Activated T-helper 2 cell treated with anti-CD3 and anti-CD28 coated beads, Interferon-gamma antibody, Interleukin-2, Interleukin-4, amounts not matched to agents 10 μg/mL and 5 μg/mL and 100 μg/mL, durations not matched to agents 14 hours and 24 hours and 36 hours (primary cell): Measurements from ENCODE around the gene ARHGEF10L. TPM values are rescaled to one million over a fixed set of nuclear protein-coding genes. Genes with fewer than 3 reads are reported as not detected.

ENCODE experiments used
- DNase-seq: peaks from one replicate; pipeline ENCODE4 v3.0.0; 2021; ENCODE audit warnings: low spot score
- H3K27ac Mint-ChIP-seq: one replicate; pipeline ENCODE4 v1.8.0; 2021; ENCODE audit warnings: mixed read lengths
- H3K27me3 Mint-ChIP-seq: one replicate; pipeline ENCODE4 v1.8.0; 2021; ENCODE audit warnings: low read depth, mixed read lengths
- H3K36me3 Mint-ChIP-seq: one replicate; pipeline ENCODE4 v1.8.0; 2021; ENCODE audit warnings: low read depth, mixed read lengths
- H3K4me1 Mint-ChIP-seq: one replicate; pipeline ENCODE4 v1.8.0; 2021; ENCODE audit warnings: low read depth, mixed read lengths
- H3K4me3 Mint-ChIP-seq: one replicate; pipeline ENCODE4 v1.8.0; 2021; ENCODE audit warnings: low read depth, mild to moderate bottlenecking, moderate library complexity, mixed read lengths
- H3K9me3 Mint-ChIP-seq: one replicate; pipeline ENCODE4 v1.8.0; 2021; ENCODE audit warnings: mixed read lengths
- intact Hi-C: fragments of 100-400 bp; cut with micrococcal nuclease; formaldehyde crosslinking; loops from one replicate; pipeline ENCODE4 v1.15.1; 2023
- total RNA-seq: library from RNA; stranded (reverse); gene quantifications from 2 replicates; pipeline ENCODE4 v1.2.3, GENCODE V29; 2022

Gene ARHGEF10L
- total RNA-seq, 1 donor from 2014 or later, result 0.05 TPM

GRCh38 chr1:17513131-17513530, 26.4 kb upstream of the ARHGEF10L start:
- no peak overlapping the region for H3K27ac Mint-ChIP-seq
- no peaks in the 10 kb centered on the region for H3K4me1 Mint-ChIP-seq
- no peaks in the 10 kb centered on the region for H3K9me3 Mint-ChIP-seq
- H3K4me3 Mint-ChIP-seq, result no peak overlapping the region
- peaks cover 4% of the 10 kb centered on the region for H3K27me3 Mint-ChIP-seq
- no peak for DNase-seq
- intact Hi-C loops, result no loop called here
- no peaks in the 10 kb centered on the region for H3K36me3 Mint-ChIP-seq

- intact Hi-C loops, result no loop called here
- Mint-ChIP-seq H3K9me3 (no peaks in the 10 kb centered on the region), H3K27ac (no peak overlapping the region), H3K4me1 (no peaks in the 10 kb centered on the region), H3K27me3 (peaks cover 4% of the 10 kb centered on the region), H3K36me3 (no peaks in the 10 kb centered on the region), H3K4me3 (no peak overlapping the region)
- no peak for DNase-seq
Observed at GRCh38 chr1:17514776-17515175, 24.7 kb upstream of the ARHGEF10L start.

GRCh38 chr1:17515902-17516301, 23.6 kb upstream of the ARHGEF10L start:
- H3K27ac Mint-ChIP-seq, result no peak overlapping the region

GRCh38 chr1:17516303-17517214, 22.9 kb upstream of the ARHGEF10L start:
- DNase-seq, result no peak
- no peak overlapping the region for H3K27ac Mint-ChIP-seq
- no peaks in the 10 kb centered on the region for H3K4me1 Mint-ChIP-seq
- intact Hi-C loops, result no loop called here
- no peaks in the 10 kb centered on the region for H3K9me3 Mint-ChIP-seq
- H3K36me3 Mint-ChIP-seq, result no peaks in the 10 kb centered on the region
- no peak overlapping the region for H3K4me3 Mint-ChIP-seq
- peaks cover 4% of the 10 kb centered on the region for H3K27me3 Mint-ChIP-seq

More at GRCh38 chr1:17515902-17516301, 23.6 kb upstream of the ARHGEF10L start:
- no peaks in the 10 kb centered on the region for H3K36me3 Mint-ChIP-seq
- DNase-seq, result no peak
- no peak overlapping the region for H3K4me3 Mint-ChIP-seq
- intact Hi-C loops, result no loop called here
- H3K9me3 Mint-ChIP-seq, result no peaks in the 10 kb centered on the region
- H3K4me1 Mint-ChIP-seq, result no peaks in the 10 kb centered on the region
- H3K27me3 Mint-ChIP-seq, result peaks cover 4% of the 10 kb centered on the region

- DNase-seq, result no peak
- H3K9me3 Mint-ChIP-seq, result no peaks in the 10 kb centered on the region
- no peaks in the 10 kb centered on the region for H3K36me3 Mint-ChIP-seq
- H3K27me3 Mint-ChIP-seq, result peaks cover 4% of the 10 kb centered on the region
- H3K27ac Mint-ChIP-seq, result no peak overlapping the region
- intact Hi-C loops, result no loop called here
- no peaks in the 10 kb centered on the region for H3K4me1 Mint-ChIP-seq
- H3K4me3 Mint-ChIP-seq, result no peak overlapping the region
Observed at GRCh38 chr1:17520041-17520440, 19.5 kb upstream of the ARHGEF10L start.

GRCh38 chr1:17520473-17521319, 18.8 kb upstream of the ARHGEF10L start:
- no peak overlapping the region for H3K4me3 Mint-ChIP-seq
- H3K9me3 Mint-ChIP-seq, result no peaks in the 10 kb centered on the region
- DNase-seq, result no peak
- H3K27ac Mint-ChIP-seq, result no peak overlapping the region
- intact Hi-C loops, result no loop called here
- peaks cover 4% of the 10 kb centered on the region for H3K27me3 Mint-ChIP-seq
- no peaks in the 10 kb centered on the region for H3K4me1 Mint-ChIP-seq
- no peaks in the 10 kb centered on the region for H3K36me3 Mint-ChIP-seq

GRCh38 chr1:17521946-17522612, 17.4 kb upstream of the ARHGEF10L start:
- H3K36me3 Mint-ChIP-seq, result no peaks in the 10 kb centered on the region
- no peaks in the 10 kb centered on the region for H3K9me3 Mint-ChIP-seq
- no peaks in the 10 kb centered on the region for H3K4me1 Mint-ChIP-seq
- H3K4me3 Mint-ChIP-seq, result no peak overlapping the region
- no peak for DNase-seq
- H3K27ac Mint-ChIP-seq, result no peak overlapping the region
- intact Hi-C loops, result no loop called here
- H3K27me3 Mint-ChIP-seq, result peaks cover under 1% of the 10 kb centered on the region

- Mint-ChIP-seq H3K9me3 (no peaks in the 10 kb centered on the region), H3K27ac (no peak overlapping the region), H3K27me3 (no peaks in the 10 kb centered on the region), H3K4me3 (no peak overlapping the region), H3K4me1 (no peaks in the 10 kb centered on the region), H3K36me3 (no peaks in the 10 kb centered on the region)
- intact Hi-C loops, result no loop called here
- DNase-seq, result no peak
Observed at GRCh38 chr1:17523321-17524041, 16.0 kb upstream of the ARHGEF10L start.

GRCh38 chr1:17524645-17525044, 14.9 kb upstream of the ARHGEF10L start:
- H3K27ac Mint-ChIP-seq, result no peak overlapping the region
- H3K9me3 Mint-ChIP-seq, result no peaks in the 10 kb centered on the region
- no peaks in the 10 kb centered on the region for H3K36me3 Mint-ChIP-seq
- no peaks in the 10 kb centered on the region for H3K27me3 Mint-ChIP-seq
- no peak for DNase-seq
- no peak overlapping the region for H3K4me3 Mint-ChIP-seq
- intact Hi-C loops, result no loop called here
- no peaks in the 10 kb centered on the region for H3K4me1 Mint-ChIP-seq

GRCh38 chr1:17525996-17526686, 13.4 kb upstream of the ARHGEF10L start:
- Mint-ChIP-seq H3K4me3 (no peak overlapping the region), H3K9me3 (no peaks in the 10 kb centered on the region), H3K27me3 (no peaks in the 10 kb centered on the region), H3K4me1 (no peaks in the 10 kb centered on the region), H3K27ac (no peak overlapping the region), H3K36me3 (no peaks in the 10 kb centered on the region)
- intact Hi-C loops, result no loop called here
- no peak for DNase-seq

- intact Hi-C loops, result no loop called here
- Mint-ChIP-seq H3K9me3 (no peaks in the 10 kb centered on the region), H3K27ac (no peak overlapping the region), H3K4me3 (no peak overlapping the region), H3K36me3 (no peaks in the 10 kb centered on the region), H3K27me3 (no peaks in the 10 kb centered on the region), H3K4me1 (no peaks in the 10 kb centered on the region)
- DNase-seq, result no peak
Observed at GRCh38 chr1:17527036-17527914, 12.2 kb upstream of the ARHGEF10L start.
